ENCODE results near the gene DNM1L. TPM values are rescaled to one million over a fixed set of nuclear protein-coding genes. Genes with fewer than 3 reads are reported as not detected.

The DNM1L gene
- total RNA-seq, 1 donor from 2014 or later = 59.6 TPM

DNA sequence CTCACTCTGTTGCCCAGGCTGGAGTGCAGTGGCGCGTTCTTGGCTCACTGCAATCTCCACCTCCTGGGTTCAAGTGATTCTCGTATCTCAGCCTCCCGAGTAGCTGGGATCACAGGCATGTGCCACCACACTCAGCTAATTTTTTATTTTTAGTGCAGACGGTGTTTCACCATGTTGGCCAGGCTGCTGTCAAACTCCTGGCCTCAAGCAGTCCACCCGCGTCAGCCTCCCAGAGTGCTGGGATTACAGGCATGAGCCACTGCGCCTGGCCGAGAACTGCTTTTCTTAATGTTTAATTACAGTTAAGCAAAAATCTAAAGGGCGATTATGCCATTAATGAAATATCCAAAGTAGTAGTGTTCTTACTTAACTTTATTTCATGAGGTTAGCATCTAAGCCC is 63.0 kb downstream of the DNM1L start:
- no peaks in the 10 kb centered on the region for H3K9me3 ChIP-seq (replicated peaks)
- H3K27ac ChIP-seq (replicated peaks) = no peak overlapping the region
- no peak overlapping the region for H3K4me3 ChIP-seq
- H3K36me3 ChIP-seq = peaks cover 93% of the 10 kb centered on the region
- H3K4me1 ChIP-seq = peaks cover 28% of the 10 kb centered on the region
- H3K27me3 ChIP-seq (ENCODE audit: low read depth) = no peaks in the 10 kb centered on the region
- TF ChIP-seq, protein P1, sequence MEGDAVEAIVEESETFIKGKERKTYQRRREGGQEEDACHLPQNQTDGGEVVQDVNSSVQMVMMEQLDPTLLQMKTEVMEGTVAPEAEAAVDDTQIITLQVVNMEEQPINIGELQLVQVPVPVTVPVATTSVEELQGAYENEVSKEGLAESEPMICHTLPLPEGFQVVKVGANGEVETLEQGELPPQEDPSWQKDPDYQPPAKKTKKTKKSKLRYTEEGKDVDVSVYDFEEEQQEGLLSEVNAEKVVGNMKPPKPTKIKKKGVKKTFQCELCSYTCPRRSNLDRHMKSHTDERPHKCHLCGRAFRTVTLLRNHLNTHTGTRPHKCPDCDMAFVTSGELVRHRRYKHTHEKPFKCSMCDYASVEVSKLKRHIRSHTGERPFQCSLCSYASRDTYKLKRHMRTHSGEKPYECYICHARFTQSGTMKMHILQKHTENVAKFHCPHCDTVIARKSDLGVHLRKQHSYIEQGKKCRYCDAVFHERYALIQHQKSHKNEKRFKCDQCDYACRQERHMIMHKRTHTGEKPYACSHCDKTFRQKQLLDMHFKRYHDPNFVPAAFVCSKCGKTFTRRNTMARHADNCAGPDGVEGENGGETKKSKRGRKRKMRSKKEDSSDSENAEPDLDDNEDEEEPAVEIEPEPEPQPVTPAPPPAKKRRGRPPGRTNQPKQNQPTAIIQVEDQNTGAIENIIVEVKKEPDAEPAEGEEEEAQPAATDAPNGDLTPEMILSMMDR (IDR thresholded peaks at IDR 0.05; ENCODE audit: borderline replicate concordance) = no peak
- DNase-seq = no peak
- intact Hi-C loops (cut with micrococcal nuclease) = no loop called here

DNA sequence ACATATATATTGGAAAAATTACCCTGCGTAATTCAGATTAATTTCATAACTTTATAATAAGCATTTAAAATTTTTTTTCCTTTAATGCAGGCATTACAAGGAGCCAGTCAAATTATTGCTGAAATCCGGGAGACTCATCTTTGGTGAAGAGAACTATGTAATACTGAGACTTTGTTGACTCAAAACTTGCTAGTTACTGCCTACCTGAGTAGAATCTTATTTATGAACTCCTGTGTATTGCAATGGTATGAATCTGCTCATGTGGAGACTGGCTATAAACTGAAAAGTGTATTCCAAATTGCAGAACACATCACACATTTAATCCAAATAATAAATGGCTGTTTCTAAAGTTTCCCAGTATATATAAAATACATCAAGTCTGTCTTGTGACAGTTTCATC is 64.2 kb downstream of the DNM1L start:
- TF ChIP-seq, protein P1 (IDR thresholded peaks at IDR 0.05; ENCODE audit: borderline replicate concordance) = no peak
- Histone ChIP-seq H3K27me3 (ENCODE audit: low read depth) (no peaks in the 10 kb centered on the region), H3K4me3 (no peak overlapping the region), H3K27ac (replicated peaks) (no peak overlapping the region), H3K36me3 (peaks cover 93% of the 10 kb centered on the region), H3K4me1 (peaks cover 18% of the 10 kb centered on the region), H3K9me3 (replicated peaks) (no peaks in the 10 kb centered on the region)
- no peak for DNase-seq
- intact Hi-C loops (cut with micrococcal nuclease) = no loop called here

DNA sequence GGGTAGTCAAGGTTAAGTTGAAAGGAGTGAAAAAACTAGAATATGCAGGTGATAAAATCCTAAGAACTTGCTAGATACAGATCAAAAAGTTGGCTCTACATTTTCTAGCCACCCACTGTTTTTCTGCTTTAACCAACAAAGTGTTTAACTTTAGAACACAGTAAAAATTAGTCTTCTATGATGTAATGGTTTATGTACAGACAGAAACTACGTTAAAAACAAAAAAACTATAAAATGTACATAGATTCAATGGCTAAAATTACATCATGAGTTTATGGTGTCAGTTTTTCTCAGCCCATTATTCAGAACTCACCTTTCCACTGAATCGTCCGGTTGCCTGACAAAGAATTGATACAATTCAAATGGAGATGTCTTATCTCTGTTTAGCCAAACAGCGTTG is 74.5 kb downstream of the DNM1L start:
- DNase-seq = no peak
- intact Hi-C loops (cut with micrococcal nuclease) = no loop called here
- Histone ChIP-seq H3K4me1 (peaks cover 30% of the 10 kb centered on the region), H3K4me3 (peak overlapping the region; percentile 97), H3K9me3 (replicated peaks) (no peaks in the 10 kb centered on the region), H3K27ac (replicated peaks) (no peak overlapping the region), H3K27me3 (ENCODE audit: low read depth) (no peaks in the 10 kb centered on the region), H3K36me3 (peaks cover 52% of the 10 kb centered on the region)
- TF ChIP-seq, protein P1 (IDR thresholded peaks at IDR 0.05; ENCODE audit: borderline replicate concordance) = no peak

DNA sequence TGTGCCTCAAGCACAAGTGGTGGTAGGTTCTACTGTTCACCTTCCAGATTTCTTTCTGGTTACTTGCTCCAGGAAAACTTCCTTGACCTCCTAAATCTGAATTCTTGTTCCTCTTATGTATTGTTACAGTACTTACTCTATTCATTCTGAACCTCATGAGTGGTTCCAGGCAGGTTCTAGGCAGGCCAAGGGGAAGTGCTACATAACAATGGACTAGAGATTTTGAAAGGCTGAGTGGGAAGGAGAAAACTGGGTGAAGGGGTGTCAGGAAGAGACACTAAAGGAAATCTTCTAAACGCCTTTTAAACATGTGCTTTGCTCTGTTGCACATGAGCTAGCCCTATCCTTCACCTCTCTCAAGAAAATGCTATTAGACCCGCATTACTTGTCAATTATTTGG is 75.0 kb downstream of the DNM1L start:
- peaks cover 46% of the 10 kb centered on the region for H3K36me3 ChIP-seq
- peak overlapping the region; percentile 92 for H3K27ac ChIP-seq (replicated peaks)
- intact Hi-C loops (cut with micrococcal nuclease) = no loop called here
- H3K9me3 ChIP-seq (replicated peaks) = no peaks in the 10 kb centered on the region
- no peak for DNase-seq
- H3K27me3 ChIP-seq (ENCODE audit: low read depth) = no peaks in the 10 kb centered on the region
- H3K4me1 ChIP-seq = peaks cover 30% of the 10 kb centered on the region
- H3K4me3 ChIP-seq = peak overlapping the region; percentile 97
- TF ChIP-seq, protein P1 (IDR thresholded peaks at IDR 0.05; ENCODE audit: borderline replicate concordance) = no peak

DNA sequence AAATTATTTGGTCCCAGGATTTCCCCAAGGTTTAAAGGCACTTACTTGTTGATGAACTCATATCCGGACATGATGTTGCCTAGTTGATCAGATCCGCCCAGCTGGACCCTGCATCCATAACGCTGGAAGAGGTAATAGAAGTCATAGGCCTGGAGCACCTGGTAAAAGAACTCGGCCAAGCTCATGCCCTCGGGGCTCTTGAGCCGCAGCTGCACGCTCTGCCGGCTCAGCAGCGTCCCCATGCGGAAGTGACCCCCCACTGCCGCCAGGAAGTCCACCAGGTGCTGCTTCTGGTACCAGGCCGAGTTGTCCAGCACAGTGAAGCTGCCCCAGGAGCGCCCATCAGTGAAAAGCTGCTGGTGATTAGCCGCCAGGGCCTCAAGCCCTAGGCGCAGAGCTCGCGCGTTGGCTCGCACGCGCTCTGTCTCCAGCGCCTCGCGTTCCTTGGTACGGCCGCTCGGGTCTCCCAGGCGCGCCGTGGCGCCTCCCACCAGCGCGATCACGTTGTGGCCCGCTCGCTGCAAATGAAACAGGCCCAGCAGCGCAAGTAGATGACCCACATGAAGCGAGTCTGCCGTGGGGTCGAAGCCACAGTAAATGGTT is 76.1 kb downstream of the DNM1L start:
- DNase-seq = peak; percentile 51
- peaks cover 36% of the 10 kb centered on the region for H3K36me3 ChIP-seq

More for the DNA sequence above, 76.1 kb downstream of the DNM1L start:
- H3K4me1 ChIP-seq = peaks cover 30% of the 10 kb centered on the region
- no peaks in the 10 kb centered on the region for H3K9me3 ChIP-seq (replicated peaks)
- intact Hi-C loops (cut with micrococcal nuclease) = loop anchor here (5.0 kb wide), 1 partner anchor 1267 kb away; the partner anchor contains the start of gene ALG10
- H3K27me3 ChIP-seq (ENCODE audit: low read depth) = no peaks in the 10 kb centered on the region
- H3K4me3 ChIP-seq = peak overlapping the region; percentile 97
- peak overlapping the region; percentile 92 for H3K27ac ChIP-seq (replicated peaks)
- TF ChIP-seq, protein P1 (IDR thresholded peaks at IDR 0.05; ENCODE audit: borderline replicate concordance) = peak; percentile 64
